22Rv1 (cell line): ENCODE data around the gene FRS3.

Experiments
- ZFX ChIP-seq: fragments of 450-650 bp; IDR thresholded peaks from 2 replicates; pipeline ENCODE4 v1.6.1; 2017; ENCODE audit warnings: antibody characterized with exemption, borderline replicate concordance
- TF ChIP-seq, protein P1 (sequence below): fragments of 450-650 bp; IDR thresholded peaks from 2 replicates; pipeline ENCODE4 v1.5.1; 2017; ENCODE audit warnings: mild to moderate bottlenecking

DNA sequence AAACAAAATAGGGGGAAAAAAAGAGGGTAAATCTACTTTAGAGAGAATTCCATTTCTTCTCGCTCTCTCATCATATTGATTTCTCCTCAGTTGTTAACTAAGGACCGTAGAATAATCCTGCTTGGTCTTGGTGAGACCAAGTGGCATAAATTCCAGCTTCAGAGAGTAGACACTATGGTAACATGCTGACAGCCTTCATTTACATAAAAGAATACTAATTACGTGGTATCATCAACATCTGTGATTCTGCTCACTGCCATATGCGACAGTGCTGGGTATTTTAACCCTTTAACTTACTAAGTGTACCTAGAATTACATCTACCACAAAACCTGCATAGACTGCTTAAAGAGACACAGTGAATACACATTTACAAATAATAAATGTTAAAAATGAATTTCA, 34.9 kb upstream of the FRS3 start:
- TF ChIP-seq, protein P1, sequence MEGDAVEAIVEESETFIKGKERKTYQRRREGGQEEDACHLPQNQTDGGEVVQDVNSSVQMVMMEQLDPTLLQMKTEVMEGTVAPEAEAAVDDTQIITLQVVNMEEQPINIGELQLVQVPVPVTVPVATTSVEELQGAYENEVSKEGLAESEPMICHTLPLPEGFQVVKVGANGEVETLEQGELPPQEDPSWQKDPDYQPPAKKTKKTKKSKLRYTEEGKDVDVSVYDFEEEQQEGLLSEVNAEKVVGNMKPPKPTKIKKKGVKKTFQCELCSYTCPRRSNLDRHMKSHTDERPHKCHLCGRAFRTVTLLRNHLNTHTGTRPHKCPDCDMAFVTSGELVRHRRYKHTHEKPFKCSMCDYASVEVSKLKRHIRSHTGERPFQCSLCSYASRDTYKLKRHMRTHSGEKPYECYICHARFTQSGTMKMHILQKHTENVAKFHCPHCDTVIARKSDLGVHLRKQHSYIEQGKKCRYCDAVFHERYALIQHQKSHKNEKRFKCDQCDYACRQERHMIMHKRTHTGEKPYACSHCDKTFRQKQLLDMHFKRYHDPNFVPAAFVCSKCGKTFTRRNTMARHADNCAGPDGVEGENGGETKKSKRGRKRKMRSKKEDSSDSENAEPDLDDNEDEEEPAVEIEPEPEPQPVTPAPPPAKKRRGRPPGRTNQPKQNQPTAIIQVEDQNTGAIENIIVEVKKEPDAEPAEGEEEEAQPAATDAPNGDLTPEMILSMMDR, result no peak
- TF ChIP-seq ZFX, result no peak
